HepG2 (cell line): ENCODE data around the gene AP4M1. TPM values are rescaled to one million over a fixed set of nuclear protein-coding genes. Genes with fewer than 3 reads are reported as not detected.
A peak's percentile ranks its signal among the peaks of the same experiment; 100 is the strongest.

Source experiments
- CEBPG ChIP-seq: IDR thresholded peaks from 2 replicates; pipeline ENCODE4 v1.6.1; 2016
- GATAD2A ChIP-seq: IDR thresholded peaks from 2 replicates; pipeline ENCODE4 v1.6.1; 2016
- ZNF557 ChIP-seq: sonication (generic); formaldehyde crosslinking; IDR thresholded peaks from 2 replicates; pipeline ENCODE4 v1.4.0; 2020; ENCODE audit warnings: missing genetic modification reagents
- ZNF782 ChIP-seq: sonication (generic); formaldehyde crosslinking; IDR thresholded peaks from 2 replicates; pipeline ENCODE4 v1.4.0; 2020; ENCODE audit warnings: missing genetic modification reagents, mild to moderate bottlenecking, borderline replicate concordance
- polyA plus RNA-seq, 8 experiments: library from polyadenylated mRNA; depleted of rRNA in 3 of 8; stranded (reverse) in 7 of 8; unstranded in 1 of 8; fragments of >200 nt; fragmentation: Illumina TruSeq in 4 of 8; extraction: Trizol in 4 of 8; gene quantifications; 2 replicates each; pipeline versions ENCODE4 v1.2.1 to v1.2.3, GENCODE V29; 2011 to 2016; ENCODE audit warnings: low read depth in 4 of 8, missing spikeins in 1 of 8, mixed read lengths in 1 of 8; ENCODE audit not compliant: insufficient read depth in 1 of 8
- total RNA-seq, 5 experiments: library from RNA; depleted of rRNA; stranded (reverse); fragments of >200 nt; fragmentation: Illumina TruSeq; extraction: Trizol; gene quantifications; 2 replicates each; pipeline ENCODE4 v1.2.3, GENCODE V29; 2016; ENCODE audit warnings: low read depth in 1 of 5
- TF ChIP-seq, protein P1 (sequence below): sonication (generic); formaldehyde crosslinking; IDR thresholded peaks from one replicate; pipeline ENCODE4 v1.5.1; 2020; ENCODE audit warnings: mild to moderate bottlenecking, missing genetic modification reagents; ENCODE audit errors: not compliant biosample characterization
- TF ChIP-seq, protein P2 (sequence below): sonication (generic); formaldehyde crosslinking; conservative IDR thresholded peaks from 2 replicates; pipeline ENCODE4 v1.4.0; 2020; ENCODE audit warnings: missing genetic modification reagents
- TF ChIP-seq, protein P3 (sequence below): sonication (generic); formaldehyde crosslinking; IDR thresholded peaks from 2 replicates; pipeline ENCODE4 v1.5.1; 2020; ENCODE audit warnings: mild to moderate bottlenecking, missing genetic modification reagents, moderate library complexity

Gene AP4M1
- total and polyA plus RNA-seq, 2 of the 13 experiments (the other 11 are each of a cell fraction or from before 2014, with no cell fraction given): 6.3 to 9.7 TPM

- TF ChIP-seq, protein P1, sequence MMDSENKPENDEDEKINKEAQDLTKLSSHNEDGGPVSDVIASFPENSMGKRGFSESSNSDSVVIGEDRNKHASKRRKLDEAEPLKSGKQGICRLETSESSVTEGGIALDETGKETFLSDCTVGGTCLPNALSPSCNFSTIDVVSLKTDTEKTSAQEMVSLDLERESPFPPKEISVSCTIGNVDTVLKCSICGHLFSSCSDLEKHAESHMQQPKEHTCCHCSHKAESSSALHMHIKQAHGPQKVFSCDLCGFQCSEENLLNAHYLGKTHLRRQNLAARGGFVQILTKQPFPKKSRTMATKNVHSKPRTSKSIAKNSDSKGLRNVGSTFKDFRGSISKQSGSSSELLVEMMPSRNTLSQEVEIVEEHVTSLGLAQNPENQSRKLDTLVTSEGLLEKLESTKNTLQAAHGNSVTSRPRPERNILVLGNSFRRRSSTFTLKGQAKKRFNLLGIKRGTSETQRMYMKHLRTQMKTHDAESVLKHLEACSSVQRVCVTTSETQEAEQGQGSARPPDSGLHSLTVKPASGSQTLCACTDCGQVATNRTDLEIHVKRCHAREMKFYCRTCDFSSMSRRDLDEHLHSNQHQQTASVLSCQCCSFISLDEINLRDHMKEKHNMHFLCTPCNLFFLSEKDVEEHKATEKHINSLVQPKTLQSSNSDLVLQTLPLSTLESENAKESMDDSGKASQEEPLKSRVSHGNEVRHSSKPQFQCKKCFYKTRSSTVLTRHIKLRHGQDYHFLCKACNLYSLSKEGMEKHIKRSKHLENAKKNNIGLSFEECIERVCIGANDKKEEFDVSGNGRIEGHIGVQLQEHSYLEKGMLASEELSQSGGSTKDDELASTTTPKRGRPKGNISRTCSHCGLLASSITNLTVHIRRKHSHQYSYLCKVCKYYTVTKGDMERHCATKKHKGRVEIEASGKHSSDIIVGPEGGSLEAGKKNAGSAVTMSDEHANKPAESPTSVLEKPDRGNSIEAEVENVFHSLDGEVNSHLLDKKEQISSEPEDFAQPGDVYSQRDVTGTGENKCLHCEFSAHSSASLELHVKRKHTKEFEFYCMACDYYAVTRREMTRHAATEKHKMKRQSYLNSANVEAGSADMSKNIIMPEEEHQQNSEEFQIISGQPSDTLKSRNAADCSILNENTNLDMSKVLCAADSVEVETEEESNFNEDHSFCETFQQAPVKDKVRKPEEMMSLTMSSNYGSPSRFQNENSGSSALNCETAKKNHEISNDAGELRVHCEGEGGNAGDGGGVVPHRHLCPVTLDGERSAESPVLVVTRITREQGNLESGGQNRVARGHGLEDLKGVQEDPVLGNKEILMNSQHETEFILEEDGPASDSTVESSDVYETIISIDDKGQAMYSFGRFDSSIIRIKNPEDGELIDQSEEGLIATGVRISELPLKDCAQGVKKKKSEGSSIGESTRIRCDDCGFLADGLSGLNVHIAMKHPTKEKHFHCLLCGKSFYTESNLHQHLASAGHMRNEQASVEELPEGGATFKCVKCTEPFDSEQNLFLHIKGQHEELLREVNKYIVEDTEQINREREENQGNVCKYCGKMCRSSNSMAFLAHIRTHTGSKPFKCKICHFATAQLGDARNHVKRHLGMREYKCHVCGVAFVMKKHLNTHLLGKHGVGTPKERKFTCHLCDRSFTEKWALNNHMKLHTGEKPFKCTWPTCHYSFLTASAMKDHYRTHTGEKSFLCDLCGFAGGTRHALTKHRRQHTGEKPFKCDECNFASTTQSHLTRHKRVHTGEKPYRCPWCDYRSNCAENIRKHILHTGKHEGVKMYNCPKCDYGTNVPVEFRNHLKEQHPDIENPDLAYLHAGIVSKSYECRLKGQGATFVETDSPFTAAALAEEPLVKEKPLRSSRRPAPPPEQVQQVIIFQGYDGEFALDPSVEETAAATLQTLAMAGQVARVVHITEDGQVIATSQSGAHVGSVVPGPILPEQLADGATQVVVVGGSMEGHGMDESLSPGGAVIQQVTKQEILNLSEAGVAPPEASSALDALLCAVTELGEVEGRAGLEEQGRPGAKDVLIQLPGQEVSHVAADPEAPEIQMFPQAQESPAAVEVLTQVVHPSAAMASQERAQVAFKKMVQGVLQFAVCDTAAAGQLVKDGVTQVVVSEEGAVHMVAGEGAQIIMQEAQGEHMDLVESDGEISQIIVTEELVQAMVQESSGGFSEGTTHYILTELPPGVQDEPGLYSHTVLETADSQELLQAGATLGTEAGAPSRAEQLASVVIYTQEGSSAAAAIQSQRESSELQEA (CRISPR knock-in tag): peak; percentile 42
- TF ChIP-seq, protein P2, sequence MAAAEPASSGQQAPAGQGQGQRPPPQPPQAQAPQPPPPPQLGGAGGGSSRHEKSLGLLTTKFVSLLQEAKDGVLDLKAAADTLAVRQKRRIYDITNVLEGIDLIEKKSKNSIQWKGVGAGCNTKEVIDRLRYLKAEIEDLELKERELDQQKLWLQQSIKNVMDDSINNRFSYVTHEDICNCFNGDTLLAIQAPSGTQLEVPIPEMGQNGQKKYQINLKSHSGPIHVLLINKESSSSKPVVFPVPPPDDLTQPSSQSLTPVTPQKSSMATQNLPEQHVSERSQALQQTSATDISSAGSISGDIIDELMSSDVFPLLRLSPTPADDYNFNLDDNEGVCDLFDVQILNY: peak; percentile 95
- TF ChIP-seq GATAD2A (CRISPR knock-in tag): no peak
- 0 out of 2 replicates have a peak, but pooled peaks have one; percentile 55 for TF ChIP-seq ZNF782 (CRISPR knock-in tag)
- TF ChIP-seq CEBPG (CRISPR knock-in tag): no peak; the same call in 1 of the 2 replicates
- TF ChIP-seq, protein P3, sequence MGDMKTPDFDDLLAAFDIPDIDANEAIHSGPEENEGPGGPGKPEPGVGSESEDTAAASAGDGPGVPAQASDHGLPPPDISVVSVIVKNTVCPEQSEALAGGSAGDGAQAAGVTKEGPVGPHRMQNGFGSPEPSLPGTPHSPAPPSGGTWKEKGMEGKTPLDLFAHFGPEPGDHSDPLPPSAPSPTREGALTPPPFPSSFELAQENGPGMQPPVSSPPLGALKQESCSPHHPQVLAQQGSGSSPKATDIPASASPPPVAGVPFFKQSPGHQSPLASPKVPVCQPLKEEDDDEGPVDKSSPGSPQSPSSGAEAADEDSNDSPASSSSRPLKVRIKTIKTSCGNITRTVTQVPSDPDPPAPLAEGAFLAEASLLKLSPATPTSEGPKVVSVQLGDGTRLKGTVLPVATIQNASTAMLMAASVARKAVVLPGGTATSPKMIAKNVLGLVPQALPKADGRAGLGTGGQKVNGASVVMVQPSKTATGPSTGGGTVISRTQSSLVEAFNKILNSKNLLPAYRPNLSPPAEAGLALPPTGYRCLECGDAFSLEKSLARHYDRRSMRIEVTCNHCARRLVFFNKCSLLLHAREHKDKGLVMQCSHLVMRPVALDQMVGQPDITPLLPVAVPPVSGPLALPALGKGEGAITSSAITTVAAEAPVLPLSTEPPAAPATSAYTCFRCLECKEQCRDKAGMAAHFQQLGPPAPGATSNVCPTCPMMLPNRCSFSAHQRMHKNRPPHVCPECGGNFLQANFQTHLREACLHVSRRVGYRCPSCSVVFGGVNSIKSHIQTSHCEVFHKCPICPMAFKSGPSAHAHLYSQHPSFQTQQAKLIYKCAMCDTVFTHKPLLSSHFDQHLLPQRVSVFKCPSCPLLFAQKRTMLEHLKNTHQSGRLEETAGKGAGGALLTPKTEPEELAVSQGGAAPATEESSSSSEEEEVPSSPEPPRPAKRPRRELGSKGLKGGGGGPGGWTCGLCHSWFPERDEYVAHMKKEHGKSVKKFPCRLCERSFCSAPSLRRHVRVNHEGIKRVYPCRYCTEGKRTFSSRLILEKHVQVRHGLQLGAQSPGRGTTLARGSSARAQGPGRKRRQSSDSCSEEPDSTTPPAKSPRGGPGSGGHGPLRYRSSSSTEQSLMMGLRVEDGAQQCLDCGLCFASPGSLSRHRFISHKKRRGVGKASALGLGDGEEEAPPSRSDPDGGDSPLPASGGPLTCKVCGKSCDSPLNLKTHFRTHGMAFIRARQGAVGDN (CRISPR knock-in tag): peak; percentile 79
- TF ChIP-seq ZNF557 (CRISPR knock-in tag): 0 out of 2 replicates have a peak, but pooled peaks have one; percentile 60
Measured at GRCh38 chr7:100101016-100101862, at the start of gene AP4M1, which contains the start of gene MCM7 (continued).
